Omental fat pad (tissue), 4 donors: ENCODE results near the gene VEGFA. TPM values are rescaled to one million over a fixed set of nuclear protein-coding genes. Genes with fewer than 3 reads are reported as not detected.
A peak's percentile ranks its signal among the peaks of the same experiment; 100 is the strongest.

ENCODE experiments used
- ATAC-seq: fragments of 150-250 bp; one replicate; pipeline ENCODE4 v1.9.1; 2016; ENCODE audit warnings: mild to moderate bottlenecking, moderate library complexity; ENCODE audit not compliant: low FRiP score
- DNase-seq: peaks from one replicate; pipeline ENCODE4 v3.0.0-alpha.2; 2019; ENCODE audit warnings: low spot score
- total RNA-seq, 4 donors: library from RNA; depleted of rRNA; stranded (reverse); fragments of >200 nt; gene quantifications; one replicate each; pipeline ENCODE4 v1.1.0, GENCODE V29; 2016
- TF ChIP-seq, protein P1 (sequence below), 3 donors: fragments of 450-650 bp; IDR thresholded peaks; one replicate each; pipeline ENCODE4 v1.5.1; 2016 to 2017; ENCODE audit warnings: antibody characterized with exemption in 3 of 3, mild to moderate bottlenecking in 3 of 3, moderate library complexity in 2 of 3

Gene VEGFA
- total RNA-seq, 4 donors from 2014 or later: 157 to 656 (median 510) TPM

DNA sequence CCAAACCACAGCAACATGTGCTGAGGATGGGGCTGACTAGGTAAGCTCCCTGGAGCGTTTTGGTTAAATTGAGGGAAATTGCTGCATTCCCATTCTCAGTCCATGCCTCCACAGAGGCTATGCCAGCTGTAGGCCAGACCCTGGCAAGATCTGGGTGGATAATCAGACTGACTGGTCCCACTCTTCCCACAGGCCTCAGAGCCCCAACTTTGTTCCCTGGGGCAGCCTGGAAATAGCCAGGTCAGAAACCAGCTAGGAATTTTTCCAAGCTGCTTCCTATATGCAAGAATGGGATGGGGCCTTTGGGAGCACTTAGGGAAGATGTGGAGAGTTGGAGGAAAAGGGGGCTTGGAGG lies 1.5 kb upstream of the VEGFA start:
- TF ChIP-seq, protein P1, sequence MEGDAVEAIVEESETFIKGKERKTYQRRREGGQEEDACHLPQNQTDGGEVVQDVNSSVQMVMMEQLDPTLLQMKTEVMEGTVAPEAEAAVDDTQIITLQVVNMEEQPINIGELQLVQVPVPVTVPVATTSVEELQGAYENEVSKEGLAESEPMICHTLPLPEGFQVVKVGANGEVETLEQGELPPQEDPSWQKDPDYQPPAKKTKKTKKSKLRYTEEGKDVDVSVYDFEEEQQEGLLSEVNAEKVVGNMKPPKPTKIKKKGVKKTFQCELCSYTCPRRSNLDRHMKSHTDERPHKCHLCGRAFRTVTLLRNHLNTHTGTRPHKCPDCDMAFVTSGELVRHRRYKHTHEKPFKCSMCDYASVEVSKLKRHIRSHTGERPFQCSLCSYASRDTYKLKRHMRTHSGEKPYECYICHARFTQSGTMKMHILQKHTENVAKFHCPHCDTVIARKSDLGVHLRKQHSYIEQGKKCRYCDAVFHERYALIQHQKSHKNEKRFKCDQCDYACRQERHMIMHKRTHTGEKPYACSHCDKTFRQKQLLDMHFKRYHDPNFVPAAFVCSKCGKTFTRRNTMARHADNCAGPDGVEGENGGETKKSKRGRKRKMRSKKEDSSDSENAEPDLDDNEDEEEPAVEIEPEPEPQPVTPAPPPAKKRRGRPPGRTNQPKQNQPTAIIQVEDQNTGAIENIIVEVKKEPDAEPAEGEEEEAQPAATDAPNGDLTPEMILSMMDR (IDR thresholded peaks at IDR 0.05): no peak
- ATAC-seq (no peak), DNase-seq (no peak)

DNA sequence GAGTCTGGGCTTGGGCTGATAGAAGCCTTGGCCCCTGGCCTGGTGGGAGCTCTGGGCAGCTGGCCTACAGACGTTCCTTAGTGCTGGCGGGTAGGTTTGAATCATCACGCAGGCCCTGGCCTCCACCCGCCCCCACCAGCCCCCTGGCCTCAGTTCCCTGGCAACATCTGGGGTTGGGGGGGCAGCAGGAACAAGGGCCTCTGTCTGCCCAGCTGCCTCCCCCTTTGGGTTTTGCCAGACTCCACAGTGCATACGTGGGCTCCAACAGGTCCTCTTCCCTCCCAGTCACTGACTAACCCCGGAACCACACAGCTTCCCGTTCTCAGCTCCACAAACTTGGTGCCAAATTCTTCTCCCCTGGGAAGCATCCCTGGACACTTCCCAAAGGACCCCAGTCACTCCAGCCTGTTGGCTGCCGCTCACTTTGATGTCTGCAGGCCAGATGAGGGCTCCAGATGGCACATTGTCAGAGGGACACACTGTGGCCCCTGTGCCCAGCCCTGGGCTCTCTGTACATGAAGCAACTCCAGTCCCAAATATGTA lies 957 bp upstream of the VEGFA start:
- TF ChIP-seq, protein P1 (IDR thresholded peaks at IDR 0.05): no peak
- DNase-seq: no peak
- ATAC-seq: peak; percentile 49

DNA sequence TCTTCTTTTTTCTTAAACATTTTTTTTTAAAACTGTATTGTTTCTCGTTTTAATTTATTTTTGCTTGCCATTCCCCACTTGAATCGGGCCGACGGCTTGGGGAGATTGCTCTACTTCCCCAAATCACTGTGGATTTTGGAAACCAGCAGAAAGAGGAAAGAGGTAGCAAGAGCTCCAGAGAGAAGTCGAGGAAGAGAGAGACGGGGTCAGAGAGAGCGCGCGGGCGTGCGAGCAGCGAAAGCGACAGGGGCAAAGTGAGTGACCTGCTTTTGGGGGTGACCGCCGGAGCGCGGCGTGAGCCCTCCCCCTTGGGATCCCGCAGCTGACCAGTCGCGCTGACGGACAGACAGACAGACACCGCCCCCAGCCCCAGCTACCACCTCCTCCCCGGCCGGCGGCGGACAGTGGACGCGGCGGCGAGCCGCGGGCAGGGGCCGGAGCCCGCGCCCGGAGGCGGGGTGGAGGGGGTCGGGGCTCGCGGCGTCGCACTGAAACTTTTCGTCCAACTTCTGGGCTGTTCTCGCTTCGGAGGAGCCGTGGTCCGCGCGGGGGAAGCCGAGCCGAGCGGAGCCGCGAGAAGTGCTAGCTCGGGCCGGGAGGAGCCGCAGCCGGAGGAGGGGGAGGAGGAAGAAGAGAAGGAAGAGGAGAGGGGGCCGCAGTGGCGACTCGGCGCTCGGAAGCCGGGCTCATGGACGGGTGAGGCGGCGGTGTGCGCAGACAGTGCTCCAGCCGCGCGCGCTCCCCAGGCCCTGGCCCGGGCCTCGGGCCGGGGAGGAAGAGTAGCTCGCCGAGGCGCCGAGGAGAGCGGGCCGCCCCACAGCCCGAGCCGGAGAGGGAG lies 580 bp downstream of the VEGFA start:
- no peak for ATAC-seq

DNA sequence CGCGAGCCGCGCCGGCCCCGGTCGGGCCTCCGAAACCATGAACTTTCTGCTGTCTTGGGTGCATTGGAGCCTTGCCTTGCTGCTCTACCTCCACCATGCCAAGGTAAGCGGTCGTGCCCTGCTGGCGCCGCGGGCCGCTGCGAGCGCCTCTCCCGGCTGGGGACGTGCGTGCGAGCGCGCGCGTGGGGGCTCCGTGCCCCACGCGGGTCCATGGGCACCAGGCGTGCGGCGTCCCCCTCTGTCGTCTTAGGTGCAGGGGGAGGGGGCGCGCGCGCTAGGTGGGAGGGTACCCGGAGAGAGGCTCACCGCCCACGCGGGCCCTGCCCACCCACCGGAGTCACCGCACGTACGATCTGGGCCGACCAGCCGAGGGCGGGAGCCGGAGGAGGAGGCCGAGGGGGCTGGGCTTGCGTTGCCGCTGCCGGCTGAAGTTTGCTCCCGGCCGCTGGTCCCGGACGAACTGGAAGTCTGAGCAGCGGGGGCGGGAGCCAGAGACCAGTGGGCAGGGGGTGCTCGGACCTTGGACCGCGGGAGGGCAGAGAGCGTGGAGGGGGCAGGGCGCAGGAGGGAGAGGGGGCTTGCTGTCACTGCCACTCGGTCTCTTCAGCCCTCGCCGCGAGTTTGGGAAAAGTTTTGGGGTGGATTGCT lies 1.3 kb downstream of the VEGFA start:
- TF ChIP-seq, protein P1 (IDR thresholded peaks at IDR 0.05): no peak
- DNase-seq: no peak

More for the DNA sequence above, 580 bp downstream of the VEGFA start:
- TF ChIP-seq, protein P1 (IDR thresholded peaks at IDR 0.05): no peak
- DNase-seq: no peak

DNA sequence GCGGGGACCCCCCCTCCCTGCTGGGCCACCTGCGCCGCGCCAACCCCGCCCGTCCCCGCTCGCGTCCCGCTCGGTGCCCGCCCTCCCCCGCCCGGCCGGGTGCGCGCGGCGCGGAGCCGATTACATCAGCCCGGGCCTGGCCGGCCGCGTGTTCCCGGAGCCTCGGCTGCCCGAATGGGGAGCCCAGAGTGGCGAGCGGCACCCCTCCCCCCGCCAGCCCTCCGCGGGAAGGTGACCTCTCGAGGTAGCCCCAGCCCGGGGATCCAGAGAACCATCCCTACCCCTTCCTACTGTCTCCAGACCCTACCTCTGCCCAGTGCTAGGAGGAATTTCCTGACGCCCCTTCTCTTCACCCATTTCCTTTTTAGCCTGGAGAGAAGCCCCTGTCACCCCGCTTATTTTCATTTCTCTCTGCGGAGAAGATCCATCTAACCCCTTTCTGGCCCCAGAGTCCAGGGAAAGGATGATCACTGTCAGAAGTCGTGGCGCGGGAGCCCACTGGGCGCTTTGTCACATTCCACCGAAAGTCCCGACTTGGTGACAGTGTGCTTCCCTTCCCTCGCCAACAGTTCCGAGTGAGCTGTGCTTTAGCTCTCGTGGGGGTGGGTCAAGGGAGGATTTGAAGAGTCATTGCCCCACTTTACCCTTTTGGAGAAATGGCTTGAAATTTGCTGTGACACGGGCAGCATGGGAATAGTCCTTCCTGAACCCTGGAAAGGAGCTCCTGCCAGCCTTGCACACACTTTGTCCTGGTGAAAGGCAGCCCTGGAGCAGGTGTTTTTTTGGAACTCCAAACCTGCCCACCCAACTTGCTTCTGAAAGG lies 2.1 kb downstream of the VEGFA start:
- no peak for ATAC-seq
- no peak for DNase-seq

More for the DNA sequence above, 1.3 kb downstream of the VEGFA start:
- ATAC-seq: peak; percentile 14

DNA sequence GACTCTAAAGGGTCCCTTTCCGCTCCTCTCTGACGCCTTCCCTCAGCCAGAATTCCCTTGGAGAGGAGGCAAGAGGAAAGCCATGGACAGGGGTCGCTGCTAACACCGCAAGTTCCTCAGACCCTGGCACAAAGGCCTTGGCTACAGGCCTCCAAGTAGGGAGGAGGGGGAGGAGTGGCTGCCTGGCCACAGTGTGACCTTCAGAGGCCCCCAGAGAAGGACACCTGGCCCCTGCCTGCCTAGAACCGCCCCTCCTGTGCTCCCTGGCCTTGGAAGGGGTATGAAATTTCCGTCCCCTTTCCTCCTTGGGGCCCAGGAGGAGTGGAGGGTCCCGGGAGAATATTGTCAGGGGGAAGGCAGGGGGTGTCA lies 2.7 kb downstream of the VEGFA start:
- TF ChIP-seq, protein P1 (IDR thresholded peaks at IDR 0.05): no peak
- no peak for ATAC-seq
- no peak for DNase-seq

More for the DNA sequence above, 2.1 kb downstream of the VEGFA start:
- TF ChIP-seq, protein P1 (IDR thresholded peaks at IDR 0.05): no peak
